ENCODE results near the gene RGS12. TPM values are rescaled to one million over a fixed set of nuclear protein-coding genes. Genes with fewer than 3 reads are reported as not detected.

The RGS12 gene
- total RNA-seq, 2 donors from 2014 or later = 45.2 to 48.6 TPM

DNA sequence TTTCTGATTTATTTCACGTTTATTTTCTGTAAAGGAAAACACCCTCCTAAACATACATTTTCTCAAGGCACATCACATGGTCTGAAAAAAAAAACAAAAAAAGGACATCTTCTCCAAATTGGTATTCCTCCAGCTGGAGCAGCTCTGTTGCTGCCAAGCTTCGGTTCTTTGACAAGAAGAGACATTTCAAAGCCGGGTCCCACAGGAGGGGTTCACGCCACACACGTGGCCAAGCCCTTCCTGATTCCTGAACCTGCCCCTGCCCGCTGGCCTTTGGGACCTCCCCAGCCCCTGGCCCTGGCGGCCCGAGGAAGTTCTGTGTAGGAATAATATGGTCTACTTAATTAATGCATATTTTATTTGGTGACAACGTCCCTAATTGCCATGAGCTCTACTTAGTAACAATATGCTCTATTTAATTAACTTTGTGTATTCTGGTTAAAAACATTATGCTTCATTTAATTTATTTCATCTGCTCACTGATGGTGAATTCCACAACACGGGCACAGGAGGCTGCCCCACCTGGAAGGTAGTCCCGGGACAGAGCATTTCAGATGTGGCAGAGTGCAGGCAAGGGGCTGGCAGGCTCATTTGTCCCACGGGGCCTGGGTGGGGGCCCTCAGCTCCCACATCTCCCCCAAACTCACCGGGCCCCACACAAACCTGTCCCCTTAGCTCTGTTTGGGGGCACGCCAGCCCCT, 5.4 kb upstream of the RGS12 start:
- Histone ChIP-seq H3K27ac (ENCODE audit: low read depth, low read length) (no peak overlapping the region), H3K27me3 (ENCODE audit: control insufficient read depth, insufficient read depth, low read length, poor library complexity, severe bottlenecking) (peaks cover 12% of the 10 kb centered on the region), H3K9me3 (ENCODE audit: control insufficient read depth, low read length) (no peaks in the 10 kb centered on the region), H3K4me3 (ENCODE audit: low read length) (no peak overlapping the region), H3K4me1 (ENCODE audit: control insufficient read depth, insufficient read depth, low read length) (no peaks in the 10 kb centered on the region), H3K36me3 (ENCODE audit: control insufficient read depth, insufficient read depth, low read length) (no peaks in the 10 kb centered on the region), H3K9ac (ENCODE audit: extremely low read depth, low read length, poor library complexity, severe bottlenecking) (no peak overlapping the region)
- Mint-ChIP-seq H3K27ac (no peak overlapping the region), H3K36me3 (ENCODE audit: low read depth) (no peaks in the 10 kb centered on the region), H3K27me3 (ENCODE audit: insufficient read depth) (peaks cover 17% of the 10 kb centered on the region), H3K4me3 (no peak overlapping the region), H3K4me1 (peaks cover 6% of the 10 kb centered on the region), H3K9me3 (peaks cover 5% of the 10 kb centered on the region)
- DNase-seq = no peak
- TF ChIP-seq, protein P1, sequence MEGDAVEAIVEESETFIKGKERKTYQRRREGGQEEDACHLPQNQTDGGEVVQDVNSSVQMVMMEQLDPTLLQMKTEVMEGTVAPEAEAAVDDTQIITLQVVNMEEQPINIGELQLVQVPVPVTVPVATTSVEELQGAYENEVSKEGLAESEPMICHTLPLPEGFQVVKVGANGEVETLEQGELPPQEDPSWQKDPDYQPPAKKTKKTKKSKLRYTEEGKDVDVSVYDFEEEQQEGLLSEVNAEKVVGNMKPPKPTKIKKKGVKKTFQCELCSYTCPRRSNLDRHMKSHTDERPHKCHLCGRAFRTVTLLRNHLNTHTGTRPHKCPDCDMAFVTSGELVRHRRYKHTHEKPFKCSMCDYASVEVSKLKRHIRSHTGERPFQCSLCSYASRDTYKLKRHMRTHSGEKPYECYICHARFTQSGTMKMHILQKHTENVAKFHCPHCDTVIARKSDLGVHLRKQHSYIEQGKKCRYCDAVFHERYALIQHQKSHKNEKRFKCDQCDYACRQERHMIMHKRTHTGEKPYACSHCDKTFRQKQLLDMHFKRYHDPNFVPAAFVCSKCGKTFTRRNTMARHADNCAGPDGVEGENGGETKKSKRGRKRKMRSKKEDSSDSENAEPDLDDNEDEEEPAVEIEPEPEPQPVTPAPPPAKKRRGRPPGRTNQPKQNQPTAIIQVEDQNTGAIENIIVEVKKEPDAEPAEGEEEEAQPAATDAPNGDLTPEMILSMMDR (conservative IDR thresholded peaks at IDR 0.05) = no peak
- WGBS, 2 experiments (ENCODE audit: insufficient coverage in 1 of 2, insufficient read length in 1 of 2) = 88 to 97% methylated on average over 5 to 13 of the region's 14 CpGs

DNA sequence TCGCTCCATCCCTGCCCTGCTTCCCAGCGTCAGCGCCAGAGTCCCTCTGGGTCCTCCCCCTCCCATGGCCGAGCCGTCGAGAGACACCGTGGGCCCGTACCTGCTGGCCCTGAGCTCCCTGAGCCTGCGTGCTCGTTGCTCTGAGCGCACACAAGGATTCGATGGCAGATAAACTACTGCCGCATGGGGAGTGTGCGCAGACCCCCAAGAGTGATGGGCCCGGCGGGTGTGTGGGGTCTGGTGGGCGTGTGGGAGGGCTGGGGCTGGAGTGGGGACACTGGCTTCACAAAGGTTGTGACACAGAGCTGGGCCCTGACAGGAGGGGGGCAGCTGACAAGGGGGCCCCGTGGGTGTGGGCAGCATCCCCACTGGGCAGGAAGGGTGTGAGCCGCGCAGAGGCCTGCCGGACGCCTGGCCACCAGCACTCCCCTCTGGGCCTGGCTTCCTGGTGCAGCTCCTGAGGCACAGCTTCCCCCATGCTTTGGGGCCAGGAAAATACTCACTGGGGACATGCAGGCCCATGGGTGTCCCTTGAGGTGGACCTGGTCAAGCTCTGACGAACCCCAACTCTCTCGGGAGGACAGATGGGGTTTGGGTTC, 4.8 kb upstream of the RGS12 start:
- Mint-ChIP-seq H3K9me3 (no peaks in the 10 kb centered on the region), H3K36me3 (ENCODE audit: low read depth) (no peaks in the 10 kb centered on the region), H3K27me3 (ENCODE audit: insufficient read depth) (peaks cover 15% of the 10 kb centered on the region), H3K4me3 (no peak overlapping the region), H3K27ac (no peak overlapping the region), H3K4me1 (peaks cover 6% of the 10 kb centered on the region)
- Histone ChIP-seq H3K36me3 (ENCODE audit: control insufficient read depth, insufficient read depth, low read length) (no peaks in the 10 kb centered on the region), H3K4me3 (ENCODE audit: low read length) (no peak overlapping the region), H3K27ac (ENCODE audit: low read depth, low read length) (no peak overlapping the region), H3K4me1 (ENCODE audit: control insufficient read depth, insufficient read depth, low read length) (no peaks in the 10 kb centered on the region), H3K9ac (ENCODE audit: extremely low read depth, low read length, poor library complexity, severe bottlenecking) (no peak overlapping the region), H3K9me3 (ENCODE audit: control insufficient read depth, low read length) (no peaks in the 10 kb centered on the region), H3K27me3 (ENCODE audit: control insufficient read depth, insufficient read depth, low read length, poor library complexity, severe bottlenecking) (peaks cover 12% of the 10 kb centered on the region)
- TF ChIP-seq, protein P1 (conservative IDR thresholded peaks at IDR 0.05) = no peak
- no peak for DNase-seq
- WGBS, 2 experiments (ENCODE audit: insufficient coverage in 1 of 2, insufficient read length in 1 of 2) = 93 to 94% methylated on average over 9 to 24 of the region's 24 CpGs

DNA sequence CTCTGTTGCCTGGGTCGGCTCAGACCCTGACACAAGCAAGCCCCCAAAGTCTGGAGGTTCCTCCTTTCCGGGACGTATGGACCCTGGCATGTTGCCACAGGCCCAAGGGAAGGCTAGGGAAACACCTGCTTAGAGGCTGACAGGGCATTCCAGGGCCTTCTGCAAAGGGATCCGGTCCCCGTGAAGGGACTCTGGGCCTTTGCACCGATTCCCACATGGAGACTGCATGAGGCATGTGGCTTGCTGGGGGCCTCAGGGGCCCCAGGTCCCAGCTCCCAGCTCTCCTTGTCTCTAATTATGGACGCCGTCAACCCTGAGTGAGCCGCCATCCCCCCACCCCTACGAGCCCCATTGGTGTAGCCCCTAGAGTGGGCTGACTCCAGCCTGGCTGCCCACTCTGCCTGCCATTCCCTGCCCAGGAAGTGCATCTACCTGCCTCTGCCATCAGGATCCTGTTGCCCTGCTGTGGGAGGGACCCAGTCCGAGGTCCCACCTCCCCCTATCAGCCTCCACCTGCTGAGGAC, 4.2 kb upstream of the RGS12 start:
- Histone ChIP-seq H3K4me3 (ENCODE audit: low read length) (no peak overlapping the region), H3K9me3 (ENCODE audit: control insufficient read depth, low read length) (no peaks in the 10 kb centered on the region), H3K36me3 (ENCODE audit: control insufficient read depth, insufficient read depth, low read length) (no peaks in the 10 kb centered on the region), H3K27ac (ENCODE audit: low read depth, low read length) (no peak overlapping the region), H3K4me1 (ENCODE audit: control insufficient read depth, insufficient read depth, low read length) (no peaks in the 10 kb centered on the region), H3K9ac (ENCODE audit: extremely low read depth, low read length, poor library complexity, severe bottlenecking) (no peak overlapping the region), H3K27me3 (ENCODE audit: control insufficient read depth, insufficient read depth, low read length, poor library complexity, severe bottlenecking) (peaks cover 12% of the 10 kb centered on the region)
- Mint-ChIP-seq H3K4me1 (peaks cover 9% of the 10 kb centered on the region), H3K4me3 (no peak overlapping the region), H3K27me3 (ENCODE audit: insufficient read depth) (peaks cover 15% of the 10 kb centered on the region), H3K36me3 (ENCODE audit: low read depth) (no peaks in the 10 kb centered on the region), H3K9me3 (no peaks in the 10 kb centered on the region), H3K27ac (no peak overlapping the region)
- no peak for DNase-seq
- TF ChIP-seq, protein P1 (conservative IDR thresholded peaks at IDR 0.05) = no peak
- WGBS, 2 experiments (ENCODE audit: insufficient coverage in 1 of 2, insufficient read length in 1 of 2) = 92 to 98% methylated on average over 6 to 11 of the region's 11 CpGs

Data from endodermal cell (in vitro differentiated cells).